CD4-positive, alpha-beta T cell treated with Interferon gamma for 1 hour (primary cell): ENCODE measurements around the gene PPM1D.
"Not testable (repeated sequence)": the region's sequence is repeated elsewhere in the genome, so short reads cannot be mapped to it uniquely, and the experiment has no call there.

Experiments
- DNase-seq: peaks from one replicate; pipeline ENCODE4 v3.0.0-alpha.2; 2020

Gene PPM1D

DNA sequence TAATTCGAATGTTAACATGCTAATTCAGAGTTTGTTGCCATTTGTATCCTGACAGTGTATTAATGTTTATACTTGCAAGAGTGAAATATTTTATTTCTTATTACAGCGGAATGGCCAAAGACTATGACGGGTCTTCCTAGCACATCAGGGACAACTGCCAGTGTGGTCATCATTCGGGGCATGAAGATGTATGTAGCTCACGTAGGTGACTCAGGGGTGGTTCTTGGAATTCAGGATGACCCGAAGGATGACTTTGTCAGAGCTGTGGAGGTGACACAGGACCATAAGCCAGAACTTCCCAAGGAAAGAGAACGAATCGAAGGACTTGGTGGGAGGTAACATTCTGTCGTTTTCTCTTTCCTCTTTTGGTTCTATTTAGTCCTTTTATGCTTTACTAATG, 23.4 kb downstream of the PPM1D start:
- DNase-seq, result no peak

DNA sequence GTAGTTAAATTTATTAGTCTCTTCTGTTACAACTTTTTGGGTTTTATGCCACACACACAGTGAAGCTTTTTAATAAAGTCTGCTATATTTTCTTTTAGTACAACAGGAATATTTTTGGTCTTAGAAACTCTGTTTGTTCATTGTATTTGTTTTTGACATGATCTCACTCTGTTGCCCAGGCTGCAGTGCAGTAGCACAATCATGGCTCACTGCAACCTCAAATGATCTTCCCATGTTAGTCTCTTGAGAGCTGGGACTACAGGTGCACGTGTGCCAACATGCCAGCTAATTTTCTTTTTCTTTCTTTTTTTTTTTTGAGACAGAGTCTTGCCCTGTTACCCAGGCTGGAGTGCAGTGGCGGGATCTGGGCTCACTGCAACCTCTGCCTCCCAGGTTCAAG, 27.1 kb downstream of the PPM1D start:
- no peak for DNase-seq

DNA sequence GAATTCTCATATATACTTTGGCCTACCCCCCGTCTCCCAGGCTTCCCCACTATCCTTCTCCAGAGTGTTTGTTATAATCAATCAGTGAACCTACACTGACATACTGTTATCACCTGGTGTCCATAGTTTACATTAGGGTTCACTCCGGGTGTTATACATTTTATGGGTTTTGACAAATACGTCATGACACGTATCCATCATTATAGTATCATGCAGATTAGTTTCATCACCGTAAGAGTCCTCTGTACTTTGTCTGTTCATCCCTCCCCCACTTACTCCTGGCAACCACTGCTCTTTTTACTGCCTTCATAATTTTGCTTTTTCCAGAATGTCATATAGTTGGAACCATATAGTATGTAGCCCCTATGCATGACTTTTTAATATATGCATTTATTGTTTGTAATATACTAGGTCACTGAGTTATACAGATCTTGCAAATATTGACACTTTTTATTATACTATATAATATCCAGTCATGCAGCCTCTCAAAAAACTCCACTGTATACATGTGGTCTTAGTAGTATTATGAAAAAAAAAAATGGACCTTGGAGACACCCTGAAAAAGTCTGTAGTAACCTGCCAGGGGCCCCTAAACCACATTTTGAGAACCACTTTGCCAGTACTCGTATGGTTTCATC, 28.4 kb downstream of the PPM1D start:
- no peak for DNase-seq

DNA sequence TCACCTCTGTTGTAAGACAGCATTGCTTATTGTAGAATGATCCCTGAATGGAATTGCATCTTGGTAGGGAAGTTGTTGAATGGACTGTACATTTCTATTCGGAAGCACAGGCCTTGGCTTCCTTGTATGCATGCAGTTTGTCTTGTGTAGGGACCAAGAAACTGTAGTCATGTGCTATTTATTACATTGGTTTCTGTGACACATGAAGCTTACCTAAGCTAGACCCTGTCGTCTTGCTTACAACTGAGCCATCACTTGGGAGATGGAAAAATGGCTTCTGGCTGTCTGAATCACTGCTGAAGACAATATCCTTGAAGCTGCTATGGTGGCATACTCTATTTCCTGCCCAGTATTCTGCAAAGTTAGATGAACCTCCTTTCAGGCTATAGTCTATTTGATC, 29.1 kb downstream of the PPM1D start:
- no peak for DNase-seq

DNA sequence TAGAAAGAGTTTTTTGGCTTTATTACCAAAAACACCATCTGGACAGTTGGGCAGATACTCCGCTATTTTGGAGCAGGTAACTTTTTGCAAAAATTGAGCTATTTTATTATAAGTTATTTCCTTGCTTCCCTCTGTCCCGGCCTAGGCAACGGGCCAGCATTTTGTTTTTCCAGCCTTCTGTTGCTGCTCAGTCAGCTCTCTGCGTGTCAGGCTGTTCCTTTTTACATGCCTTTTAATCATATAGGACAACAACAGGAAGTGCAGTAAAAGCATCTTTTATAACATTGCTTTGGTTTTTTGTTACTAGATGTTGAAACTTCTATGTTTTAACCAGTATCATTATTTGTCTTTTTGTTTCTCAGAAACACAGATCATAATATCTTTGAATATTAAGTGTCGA, 30.4 kb downstream of the PPM1D start:
- no peak for DNase-seq

DNA sequence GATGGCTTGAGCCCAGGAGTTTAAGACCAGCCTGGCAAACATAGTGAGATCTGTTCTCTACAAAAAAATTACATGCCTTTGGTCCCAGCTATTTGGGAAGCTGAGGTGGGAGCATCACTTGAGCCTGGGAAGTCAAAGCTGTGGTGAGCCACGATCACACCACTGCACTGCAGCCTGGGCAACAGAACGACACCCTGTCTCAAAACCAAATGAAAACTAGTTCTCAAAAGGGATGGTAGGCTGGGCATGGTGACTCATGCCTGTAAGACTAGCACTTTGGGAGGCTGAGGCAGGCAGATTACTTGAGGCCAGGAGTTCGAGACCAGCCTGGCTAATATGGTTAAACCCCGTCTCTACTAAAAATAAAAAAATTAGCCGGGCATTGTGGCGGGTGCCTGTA, 31.1 kb downstream of the PPM1D start:
- no peak for DNase-seq

DNA sequence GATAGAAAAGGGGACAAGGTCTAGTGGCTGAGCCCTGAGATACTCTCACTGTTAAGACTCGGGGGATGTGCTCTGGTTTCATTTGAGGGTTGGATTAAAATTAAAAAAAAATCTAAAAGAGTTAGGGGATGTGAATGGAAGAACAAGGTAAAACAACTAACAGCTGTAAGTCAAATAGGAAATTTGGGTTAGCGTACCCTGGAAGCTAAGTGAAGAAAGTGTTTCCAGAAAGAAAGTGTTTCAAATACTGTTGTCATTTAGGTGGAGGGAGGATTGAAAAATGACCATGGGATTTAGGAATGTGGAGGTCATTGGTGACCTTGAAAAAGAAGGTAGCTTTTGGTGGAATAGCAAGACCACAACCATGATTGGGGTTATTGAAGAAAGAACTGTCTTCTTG, 37.7 kb downstream of the PPM1D start:
- DNase-seq, result no peak

DNA sequence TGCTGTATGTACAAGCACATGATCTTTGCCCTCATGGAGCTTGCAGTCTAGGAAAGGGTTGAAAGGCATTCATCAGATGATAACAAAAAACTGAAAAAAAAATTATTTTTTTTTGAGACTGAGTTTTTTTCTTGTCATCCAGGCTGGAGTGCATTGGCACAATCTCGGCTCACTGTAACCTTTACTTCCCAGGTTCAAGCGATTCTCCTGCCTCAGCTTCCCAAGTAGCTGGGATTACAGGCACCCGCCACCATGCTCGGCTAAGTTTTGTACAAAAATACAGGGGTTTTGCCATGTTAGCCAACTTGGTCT, 39.0 kb downstream of the PPM1D start:
- DNase-seq, result no peak

DNA sequence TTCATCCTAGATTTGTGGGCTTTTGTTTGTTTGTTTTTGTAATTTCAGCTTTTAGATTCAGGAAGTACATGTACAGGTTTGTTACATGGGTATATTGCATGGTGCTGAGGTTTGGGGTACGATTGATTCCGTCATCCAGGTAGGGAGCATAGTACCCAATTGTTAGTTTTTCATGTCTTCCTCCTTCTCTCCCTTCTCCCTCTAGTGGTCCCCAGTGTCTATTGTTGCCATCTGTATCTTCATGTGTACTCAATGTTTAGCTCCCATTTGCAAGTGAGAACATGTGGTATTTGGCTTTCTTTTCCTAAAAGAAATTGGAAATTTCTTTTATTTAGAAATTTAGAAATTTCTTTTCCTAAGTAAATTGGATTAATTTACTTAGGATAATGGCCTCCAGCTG, 40.5 kb downstream of the PPM1D start:
- DNase-seq, result no peak

DNA sequence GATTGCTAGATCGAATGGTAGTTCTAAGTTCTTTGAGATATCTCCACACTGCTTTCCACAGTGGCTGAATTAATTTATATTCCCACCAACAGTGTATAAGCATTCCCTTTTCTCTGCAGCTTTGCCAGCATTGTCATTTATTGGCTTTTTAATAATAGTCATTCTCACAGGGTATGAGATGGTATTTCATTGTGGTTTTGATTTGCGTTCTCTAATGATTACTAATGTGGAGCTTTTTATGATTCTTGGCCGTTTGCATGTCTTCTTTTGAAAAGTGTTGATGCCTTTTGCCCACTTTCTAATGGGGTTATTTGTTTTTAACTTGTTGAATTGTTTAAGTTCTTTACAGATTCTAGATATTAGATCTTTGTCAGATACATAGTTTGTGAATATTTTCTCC, 41.1 kb downstream of the PPM1D start:
- no peak for DNase-seq

DNA sequence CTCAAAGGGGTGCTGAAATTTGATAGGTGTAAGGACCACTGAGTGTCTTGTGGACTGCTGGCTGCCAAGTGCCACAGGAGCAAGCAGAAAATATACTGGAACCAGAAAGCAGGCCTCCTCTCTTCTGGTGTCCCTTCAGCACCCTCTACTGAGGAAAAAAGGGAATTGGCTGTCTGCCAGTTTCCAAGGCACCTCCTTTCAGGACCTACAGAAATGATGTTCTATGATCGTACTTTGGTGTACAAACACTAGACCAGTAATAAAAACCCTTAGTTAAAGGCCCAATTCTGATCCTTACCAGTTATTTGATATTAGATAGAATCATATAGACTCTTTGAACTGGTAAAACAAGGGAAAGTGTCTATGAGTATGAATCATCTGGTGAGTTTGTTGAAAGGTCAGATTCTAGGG, 41.8 kb downstream of the PPM1D start:
- DNase-seq, result peak; percentile 14

DNA sequence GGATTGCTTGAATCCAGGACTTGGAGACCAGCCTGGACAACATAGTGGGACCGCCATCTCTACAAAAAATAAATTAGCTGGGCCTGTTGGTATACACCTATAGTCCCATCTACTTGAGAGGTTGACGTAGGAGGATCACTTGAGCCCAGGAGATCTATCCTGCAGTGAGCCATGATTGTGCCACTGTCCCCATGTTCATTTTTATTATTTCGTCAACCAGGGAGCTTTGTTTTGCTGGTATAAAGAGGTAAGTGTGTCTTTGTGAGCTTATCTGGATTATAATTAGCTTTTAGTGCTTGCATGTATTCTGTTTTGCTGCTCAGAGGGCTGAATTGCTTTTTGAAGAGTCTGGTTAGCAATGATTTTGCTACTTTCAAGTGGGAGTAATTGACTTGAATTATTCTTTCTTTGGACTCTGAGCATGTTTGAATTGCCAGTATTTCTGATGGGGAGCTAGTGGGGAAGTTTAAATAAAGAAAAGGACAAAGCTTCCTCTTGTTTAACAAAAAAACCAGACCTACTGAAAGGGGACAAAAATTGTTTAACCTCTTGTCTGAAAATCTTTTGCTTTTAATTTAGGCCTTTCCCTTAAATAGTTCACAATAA, 46.0 kb downstream of the PPM1D start:
- DNase-seq, result no peak

DNA sequence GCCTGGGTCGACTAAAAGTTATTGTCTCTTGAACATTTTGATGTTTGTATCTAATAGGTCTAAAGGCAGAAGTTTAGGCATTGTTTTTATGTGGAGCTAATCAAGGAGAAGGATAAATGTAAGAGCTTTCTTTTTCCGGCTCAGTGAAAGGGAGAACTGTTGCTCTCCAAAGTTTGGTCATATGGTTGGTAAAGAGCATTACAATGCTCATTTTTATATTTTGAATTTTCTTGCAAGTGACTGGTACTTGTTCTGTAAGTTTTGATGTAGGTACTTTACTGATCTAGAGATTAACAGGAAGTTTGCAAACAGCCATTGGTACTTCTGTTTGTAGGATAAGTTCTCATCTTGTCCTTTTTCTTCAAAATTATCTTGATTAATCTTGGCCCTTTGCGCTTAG, 46.7 kb downstream of the PPM1D start:
- no peak for DNase-seq

DNA sequence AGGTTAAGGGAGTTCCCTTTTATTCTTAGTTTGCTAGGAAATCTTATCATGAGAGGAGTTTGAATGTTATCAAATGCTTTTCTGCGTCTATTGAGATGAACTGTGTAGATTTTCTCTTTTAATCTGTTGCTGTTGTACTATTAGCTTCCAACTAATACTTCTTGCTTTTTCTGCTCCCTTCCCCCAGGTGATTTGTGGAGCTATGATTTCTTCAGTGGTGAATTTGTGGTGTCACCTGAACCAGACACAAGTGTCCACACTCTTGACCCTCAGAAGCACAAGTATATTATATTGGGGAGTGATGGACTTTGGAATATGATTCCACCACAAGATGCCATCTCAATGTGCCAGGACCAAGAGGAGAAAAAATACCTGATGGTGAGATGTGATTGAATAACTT, 47.7 kb downstream of the PPM1D start:
- no peak for DNase-seq

DNA sequence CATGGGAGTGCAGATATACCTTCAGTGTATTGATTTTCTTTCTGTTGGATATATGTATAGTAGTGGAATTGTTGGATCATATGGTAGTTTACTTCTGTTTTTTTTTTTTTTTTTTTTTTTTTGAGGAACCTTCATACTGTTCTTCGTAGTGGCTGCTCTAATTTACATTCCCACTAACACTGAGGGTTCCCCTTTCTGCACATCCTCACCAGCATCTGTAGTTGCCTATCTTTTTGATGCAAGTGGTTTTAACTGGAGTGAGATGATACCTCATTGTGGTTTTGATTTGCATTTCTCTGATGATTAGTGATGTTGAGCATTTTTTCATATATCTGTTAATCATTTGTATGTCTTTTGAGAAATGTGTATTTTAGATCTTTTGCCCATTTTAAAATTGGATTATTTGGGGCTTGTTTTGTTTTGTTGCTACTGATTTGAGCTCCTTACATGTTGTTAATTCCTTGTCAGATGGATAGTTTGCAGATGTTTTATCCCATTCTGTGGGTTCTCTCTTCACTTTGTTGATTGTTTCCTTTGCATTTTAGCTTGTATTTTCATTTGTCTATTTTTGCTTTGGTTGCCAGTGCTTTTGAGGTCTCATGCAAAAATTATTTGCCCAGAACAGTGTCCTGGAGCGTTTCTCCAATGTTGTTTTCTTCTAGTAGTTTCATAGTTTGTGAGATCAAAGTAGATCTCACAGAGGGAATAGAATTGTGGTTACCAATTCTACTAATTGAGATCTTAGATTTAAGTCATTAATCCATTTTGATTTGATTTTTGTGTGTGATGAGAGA, 52.7 kb downstream of the PPM1D start:
- no peak for DNase-seq

DNA sequence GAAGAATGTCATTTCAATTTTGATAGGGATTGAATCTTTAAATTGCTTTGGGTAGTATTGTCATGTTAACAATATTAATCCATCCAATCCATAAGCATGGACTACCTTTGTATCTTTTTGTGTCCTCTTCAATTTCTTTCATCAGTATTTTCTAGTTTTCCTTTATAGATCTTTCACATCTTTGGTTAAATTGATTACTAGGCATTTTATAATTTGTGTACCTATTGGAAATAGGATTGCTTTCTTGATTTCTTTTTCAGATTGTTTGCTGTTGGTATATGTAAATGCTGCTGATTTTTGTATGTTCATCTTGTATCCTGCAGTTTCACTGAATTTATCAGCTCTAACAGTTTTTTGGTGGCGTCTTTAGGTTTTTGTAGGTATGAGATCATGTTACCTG, 53.6 kb downstream of the PPM1D start:
- no peak for DNase-seq

DNA sequence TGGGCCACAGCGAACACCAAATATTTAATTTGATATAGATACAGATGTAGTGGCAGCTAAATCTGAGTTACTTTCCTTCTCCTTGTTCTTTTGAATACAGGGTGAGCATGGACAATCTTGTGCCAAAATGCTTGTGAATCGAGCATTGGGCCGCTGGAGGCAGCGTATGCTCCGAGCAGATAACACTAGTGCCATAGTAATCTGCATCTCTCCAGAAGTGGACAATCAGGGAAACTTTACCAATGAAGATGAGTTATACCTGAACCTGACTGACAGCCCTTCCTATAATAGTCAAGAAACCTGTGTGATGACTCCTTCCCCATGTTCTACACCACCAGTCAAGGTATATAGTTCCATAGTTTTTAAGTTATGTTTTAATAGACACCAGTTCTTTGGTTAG, 56.5 kb downstream of the PPM1D start:
- no peak for DNase-seq

DNA sequence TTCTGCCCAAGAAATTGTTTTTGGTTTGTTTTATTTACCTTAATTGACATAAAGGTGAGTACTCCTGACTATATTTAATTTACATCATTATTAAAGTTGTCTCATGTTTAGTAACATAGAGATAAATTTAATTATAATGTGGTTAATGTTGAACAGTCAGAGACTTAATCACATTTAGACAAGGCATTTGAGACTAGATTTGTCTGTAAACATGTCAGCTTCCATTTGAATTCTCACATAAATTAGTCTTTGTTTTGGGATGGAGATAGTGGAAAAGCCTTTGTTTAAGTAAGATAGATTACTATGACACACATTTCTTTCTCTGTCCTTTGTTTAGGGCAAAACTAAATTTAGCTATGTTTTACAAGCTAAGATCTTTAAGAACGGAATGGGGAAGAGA, 59.2 kb downstream of the PPM1D start:
- no peak for DNase-seq

DNA sequence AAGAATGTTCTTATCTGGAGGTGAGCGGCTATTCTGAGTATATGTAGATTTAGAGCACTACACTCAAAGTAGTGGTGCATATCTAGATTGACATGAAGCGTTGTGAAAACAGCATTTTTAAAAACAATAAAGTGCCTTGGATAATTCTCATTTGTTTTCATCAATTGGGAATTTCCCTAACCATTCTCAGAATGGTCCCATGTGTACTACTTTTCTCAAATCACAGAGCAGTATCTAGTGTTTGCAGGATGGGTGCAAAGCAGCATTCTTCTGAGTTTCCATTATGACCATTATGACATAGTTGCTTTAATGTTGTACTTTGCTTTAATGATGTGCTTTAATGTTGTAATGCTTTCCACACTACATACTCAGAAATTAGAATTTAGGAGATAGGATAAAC, 61.5 kb downstream of the PPM1D start:
- DNase-seq, result no peak

DNA sequence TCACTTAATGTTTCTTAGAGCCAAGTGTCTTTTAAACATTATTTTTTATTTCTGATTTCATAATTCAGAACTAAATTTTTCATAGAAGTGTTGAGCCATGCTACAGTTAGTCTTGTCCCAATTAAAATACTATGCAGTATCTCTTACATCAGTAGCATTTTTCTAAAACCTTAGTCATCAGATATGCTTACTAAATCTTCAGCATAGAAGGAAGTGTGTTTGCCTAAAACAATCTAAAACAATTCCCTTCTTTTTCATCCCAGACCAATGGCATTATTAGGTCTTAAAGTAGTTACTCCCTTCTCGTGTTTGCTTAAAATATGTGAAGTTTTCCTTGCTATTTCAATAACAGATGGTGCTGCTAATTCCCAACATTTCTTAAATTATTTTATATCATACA, 64.0 kb downstream of the PPM1D start:
- DNase-seq, result no peak

DNA sequence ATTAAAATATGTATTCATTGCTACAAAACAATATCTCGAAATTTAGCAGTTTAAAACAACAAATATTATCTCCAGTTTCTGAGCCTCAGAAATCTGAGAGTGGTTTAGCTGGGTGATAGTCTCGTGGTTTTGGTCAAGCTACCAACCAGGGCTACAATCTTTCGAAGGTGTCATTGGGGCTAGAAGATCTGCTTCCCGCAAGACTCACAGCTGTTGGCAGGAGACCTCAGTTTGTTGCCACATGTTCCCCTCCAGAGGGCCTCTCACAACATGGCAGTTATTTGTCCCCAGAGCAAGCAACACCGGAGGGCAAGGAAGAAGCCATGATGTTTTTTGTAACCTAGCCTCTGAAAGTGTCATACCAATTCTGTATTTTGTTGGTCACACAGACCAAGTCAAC, 65.6 kb downstream of the PPM1D start:
- DNase-seq, result no peak

DNA sequence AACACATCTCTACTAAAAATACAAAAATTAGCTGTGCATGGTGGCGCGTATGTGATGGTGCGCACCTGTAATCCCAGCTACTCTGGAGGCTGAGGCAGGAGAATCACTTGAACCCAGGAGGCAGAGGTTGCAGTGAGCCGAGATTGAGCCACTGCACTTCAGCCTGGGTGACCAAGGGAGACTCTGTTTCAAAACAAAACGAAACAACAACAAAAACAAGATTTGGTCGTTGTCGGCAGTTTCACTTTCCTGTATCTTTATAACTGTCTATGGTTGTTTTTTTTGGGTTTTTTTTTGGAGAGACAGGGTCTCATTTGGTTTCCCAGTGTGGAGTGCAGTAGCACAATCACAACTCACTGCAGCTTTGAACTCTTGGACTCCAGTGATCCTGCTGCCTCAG, 68.7 kb downstream of the PPM1D start:
- DNase-seq, result not testable (repeated sequence)

DNA sequence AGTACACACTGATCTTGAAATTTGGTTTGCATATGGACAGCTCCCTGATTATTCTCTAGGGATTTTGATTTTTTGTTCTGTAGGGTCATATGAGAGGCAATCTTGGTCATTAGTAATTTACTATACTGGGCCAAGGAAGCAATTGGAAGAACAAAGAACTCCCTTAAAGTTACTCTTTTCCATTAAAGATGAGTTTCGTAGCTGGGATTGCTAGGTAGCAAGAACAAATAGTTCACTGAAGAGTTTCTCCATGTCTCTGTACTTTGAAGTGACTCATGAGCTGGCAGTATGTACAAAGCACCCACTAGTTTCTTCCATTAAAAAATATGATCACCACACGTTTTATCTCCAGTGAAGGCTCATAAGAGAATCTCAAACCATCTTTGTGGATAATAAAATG, 71.5 kb downstream of the PPM1D start:
- no peak for DNase-seq

DNA sequence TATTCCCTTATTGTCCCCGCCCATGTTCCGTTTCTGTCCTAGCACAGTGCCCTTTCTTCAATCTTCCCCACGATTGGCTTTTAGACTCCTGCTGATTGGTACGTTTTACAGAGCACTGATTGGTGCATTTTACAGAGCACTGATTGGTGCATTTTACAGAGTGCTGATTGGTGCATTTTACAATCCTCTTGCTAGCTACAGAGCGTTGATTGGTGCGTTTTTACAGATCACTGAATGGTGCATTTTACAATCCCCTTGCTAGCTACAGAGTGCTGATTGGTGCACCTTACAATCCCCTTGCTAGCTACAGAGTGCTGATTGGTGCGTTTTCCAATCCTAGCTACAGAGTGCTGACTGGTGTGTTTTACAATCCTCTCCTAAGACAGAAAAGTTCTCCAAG, 74.6 kb downstream of the PPM1D start:
- not testable (repeated sequence) for DNase-seq

DNA sequence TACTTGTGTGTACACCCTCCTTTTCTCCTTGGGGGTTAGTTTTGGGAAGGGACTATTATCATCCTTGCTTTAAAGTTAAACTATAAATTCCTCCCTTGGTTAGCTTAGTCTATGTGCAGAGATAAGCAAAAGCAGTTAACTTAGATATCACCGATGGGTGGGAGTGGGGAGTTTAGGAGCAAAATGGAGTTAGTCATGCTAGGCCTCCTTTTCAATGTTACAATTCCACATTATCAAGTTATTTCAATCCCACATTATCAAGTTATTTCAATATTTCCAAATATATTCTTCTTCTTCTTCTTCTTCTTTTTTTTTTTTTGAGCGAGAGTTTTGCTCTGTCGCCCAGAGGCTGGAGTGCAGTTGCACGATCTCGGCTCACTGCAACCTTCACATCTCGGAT, 76.0 kb downstream of the PPM1D start:
- DNase-seq, result no peak
